VCaP (cell line): ENCODE measurements around the gene TMEM87B.

Experiments used
- H3K27ac ChIP-seq: fragments of 450-650 bp; 2 replicates; pipeline ENCODE4 v1.5.1; 2017
- TF ChIP-seq, protein P1 (sequence below): fragments of 450-650 bp; conservative IDR thresholded peaks from 2 replicates; pipeline ENCODE4 v1.5.1; 2017; ENCODE audit warnings: mild to moderate bottlenecking, moderate library complexity

The TMEM87B gene

DNA sequence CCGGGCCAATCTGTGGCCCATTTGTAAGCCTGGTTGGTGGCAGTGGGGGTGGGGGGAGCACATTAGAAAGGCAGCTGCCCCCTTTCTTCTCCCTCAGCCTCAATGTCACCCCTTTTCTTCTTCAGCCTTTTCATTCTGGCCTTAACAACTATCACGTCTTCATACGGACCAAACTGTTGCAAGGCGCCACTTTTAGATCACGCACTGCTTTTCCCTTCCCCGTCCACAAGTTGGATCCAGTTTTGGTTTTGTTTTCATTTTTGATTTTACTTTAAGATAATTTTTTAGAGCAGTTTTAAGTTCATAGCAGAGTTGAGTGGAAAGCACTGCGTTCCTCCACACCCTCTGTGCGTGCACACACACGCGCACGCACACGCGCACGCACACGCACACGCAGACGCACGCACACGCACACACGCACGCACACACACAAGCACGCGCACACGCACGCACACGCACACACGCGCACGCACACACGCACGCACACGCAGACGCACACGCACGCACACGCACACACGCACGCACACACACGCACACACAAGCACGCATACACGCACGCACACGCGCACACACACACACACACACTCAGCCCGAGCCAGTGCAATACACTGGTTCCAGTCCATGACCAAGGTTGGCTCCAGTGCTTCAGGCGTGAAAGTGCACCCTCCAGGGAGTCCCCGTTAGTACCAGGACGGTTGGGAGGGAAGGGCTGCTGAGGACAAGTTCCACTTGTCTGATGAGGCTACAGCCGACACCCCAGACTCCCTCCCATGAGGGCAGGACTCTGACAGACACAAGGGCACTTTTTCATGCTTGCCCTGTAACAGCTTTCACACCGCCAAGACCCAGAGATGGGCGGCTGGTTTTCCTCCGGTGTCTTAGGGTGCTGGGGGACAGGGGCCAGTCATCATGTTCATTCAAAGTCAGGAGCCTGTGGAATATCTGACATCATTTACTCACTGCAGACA is 105.5 kb downstream of the TMEM87B start:
- no peak overlapping the region for H3K27ac ChIP-seq
- TF ChIP-seq, protein P1, sequence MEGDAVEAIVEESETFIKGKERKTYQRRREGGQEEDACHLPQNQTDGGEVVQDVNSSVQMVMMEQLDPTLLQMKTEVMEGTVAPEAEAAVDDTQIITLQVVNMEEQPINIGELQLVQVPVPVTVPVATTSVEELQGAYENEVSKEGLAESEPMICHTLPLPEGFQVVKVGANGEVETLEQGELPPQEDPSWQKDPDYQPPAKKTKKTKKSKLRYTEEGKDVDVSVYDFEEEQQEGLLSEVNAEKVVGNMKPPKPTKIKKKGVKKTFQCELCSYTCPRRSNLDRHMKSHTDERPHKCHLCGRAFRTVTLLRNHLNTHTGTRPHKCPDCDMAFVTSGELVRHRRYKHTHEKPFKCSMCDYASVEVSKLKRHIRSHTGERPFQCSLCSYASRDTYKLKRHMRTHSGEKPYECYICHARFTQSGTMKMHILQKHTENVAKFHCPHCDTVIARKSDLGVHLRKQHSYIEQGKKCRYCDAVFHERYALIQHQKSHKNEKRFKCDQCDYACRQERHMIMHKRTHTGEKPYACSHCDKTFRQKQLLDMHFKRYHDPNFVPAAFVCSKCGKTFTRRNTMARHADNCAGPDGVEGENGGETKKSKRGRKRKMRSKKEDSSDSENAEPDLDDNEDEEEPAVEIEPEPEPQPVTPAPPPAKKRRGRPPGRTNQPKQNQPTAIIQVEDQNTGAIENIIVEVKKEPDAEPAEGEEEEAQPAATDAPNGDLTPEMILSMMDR = no peak

DNA sequence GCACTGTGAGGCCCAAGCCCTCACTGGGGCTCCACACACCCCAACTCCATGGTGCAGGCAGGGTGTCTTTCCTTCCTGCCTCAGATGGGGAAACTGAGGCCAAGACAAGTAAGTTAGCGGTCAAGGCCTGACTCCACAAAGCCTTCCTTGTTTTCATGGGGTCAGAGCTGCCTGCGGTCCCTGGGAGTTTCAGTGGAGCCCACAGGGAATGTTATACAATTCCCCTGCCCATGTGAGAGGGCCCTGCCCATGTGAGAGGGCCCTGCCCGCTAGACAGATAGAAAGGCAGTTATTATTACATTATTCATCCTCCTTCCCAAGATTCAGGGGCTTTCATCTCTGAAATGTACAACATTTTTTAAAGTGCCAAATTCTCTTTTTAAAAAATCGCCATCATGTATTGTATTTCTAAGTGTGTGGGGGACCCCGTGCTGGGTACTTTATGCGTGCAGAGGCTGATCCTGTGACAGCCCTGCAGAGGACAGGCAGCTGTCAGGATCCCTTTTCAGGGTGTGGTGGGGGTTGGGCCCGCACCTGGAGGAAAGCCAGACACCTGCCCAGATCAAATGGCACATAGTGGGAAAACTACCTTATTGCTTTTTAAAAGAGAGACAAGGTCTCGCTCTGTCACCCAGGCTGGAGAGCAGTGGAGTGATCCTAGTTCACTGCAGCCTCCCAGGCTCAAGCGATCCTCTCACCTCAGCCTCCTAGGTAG is 106.5 kb downstream of the TMEM87B start:
- TF ChIP-seq, protein P1 = no peak

GRCh38 chr2:112162341-112162740 is 107.3 kb downstream of the TMEM87B start:
- TF ChIP-seq, protein P1 = no peak
- H3K27ac ChIP-seq = no peak overlapping the region

More for the DNA sequence above, 106.5 kb downstream of the TMEM87B start:
- H3K27ac ChIP-seq = no peak overlapping the region

- TF ChIP-seq, protein P1 = no peak
- H3K27ac ChIP-seq = no peak overlapping the region
Measured at GRCh38 chr2:112162956-112163355, 107.9 kb downstream of the TMEM87B start.

GRCh38 chr2:112163541-112163981 is 108.5 kb downstream of the TMEM87B start:
- TF ChIP-seq, protein P1 = no peak
- H3K27ac ChIP-seq = no peak overlapping the region

- TF ChIP-seq, protein P1 = no peak
- no peak overlapping the region for H3K27ac ChIP-seq
Measured at GRCh38 chr2:112164876-112165275, 109.8 kb downstream of the TMEM87B start.

GRCh38 chr2:112165296-112165695 is 110.2 kb downstream of the TMEM87B start:
- no peak overlapping the region for H3K27ac ChIP-seq
- TF ChIP-seq, protein P1 = no peak
